ENCODE data around the gene SNX19. TPM values are rescaled to one million over a fixed set of nuclear protein-coding genes. Genes with fewer than 3 reads are reported as not detected.
"Not testable (repeated sequence)": the region's sequence is repeated elsewhere in the genome, so short reads cannot be mapped to it uniquely, and the experiment has no call there.

SNX19 gene
- total RNA-seq, 1 donor from 2014 or later = 32.8 TPM

GRCh38 chr11:130858215-130858614 is 58.1 kb downstream of the SNX19 start:
- H3K27ac ChIP-seq = no peak overlapping the region
- no peaks in the 10 kb centered on the region for H3K36me3 ChIP-seq
- Mint-ChIP-seq H3K36me3 (no peaks in the 10 kb centered on the region), H3K4me1 (peaks cover 12% of the 10 kb centered on the region), H3K27ac (no peak overlapping the region), H3K9me3 (peaks cover 11% of the 10 kb centered on the region), H3K4me3 (no peak overlapping the region), H3K27me3 (ENCODE audit: insufficient read depth, low read depth) (peaks cover 2% of the 10 kb centered on the region)
- H4K20me1 ChIP-seq (ENCODE audit: low read depth) = no peaks in the 10 kb centered on the region
- no peaks in the 10 kb centered on the region for H3K9me3 ChIP-seq (ENCODE audit: low read depth)
- H2AFZ ChIP-seq (replicated peaks) = no peak overlapping the region
- H3K27me3 ChIP-seq = peaks cover 6% of the 10 kb centered on the region
- H3K4me1 ChIP-seq = no peaks in the 10 kb centered on the region
- H3K9ac ChIP-seq = no peak overlapping the region
- TF ChIP-seq EZH2 (IDR thresholded peaks at IDR 0.05) = no peak
- no peak for TF ChIP-seq EZH2phosphoT487 (IDR thresholded peaks at IDR 0.05)
- TF ChIP-seq CTCF (IDR thresholded peaks at IDR 0.05) = no peak
- H3K4me2 ChIP-seq = no peak overlapping the region
- no peaks in the 10 kb centered on the region for H3K79me2 ChIP-seq (ENCODE audit: low read depth)
- no peak for DNase-seq (ENCODE audit: low spot score)
- H3F3A ChIP-seq (ENCODE audit: low read depth) = no peaks in the 10 kb centered on the region
- H3K4me3 ChIP-seq = no peak overlapping the region

GRCh38 chr11:130855707-130856106 is 60.6 kb downstream of the SNX19 start:
- H3K4me3 Mint-ChIP-seq; H3K79me2 ChIP-seq (ENCODE audit: low read depth); H3K36me3 Mint-ChIP-seq; H3K4me3 ChIP-seq; H3K27ac ChIP-seq; H4K20me1 ChIP-seq (ENCODE audit: low read depth); H3K36me3 ChIP-seq; H3K4me1 ChIP-seq; H2AFZ ChIP-seq (replicated peaks); H3K27ac Mint-ChIP-seq; H3K27me3 Mint-ChIP-seq (ENCODE audit: insufficient read depth, low read depth); H3K27me3 ChIP-seq; DNase-seq (ENCODE audit: low spot score); H3K4me1 Mint-ChIP-seq; H3F3A ChIP-seq (ENCODE audit: low read depth); H3K4me2 ChIP-seq; H3K9me3 ChIP-seq (ENCODE audit: low read depth); H3K9ac ChIP-seq: not testable (repeated sequence)
- peaks cover 16% of the 10 kb centered on the region for H3K9me3 Mint-ChIP-seq

- Mint-ChIP-seq H3K27ac (no peak overlapping the region), H3K9me3 (peaks cover 16% of the 10 kb centered on the region), H3K36me3 (no peaks in the 10 kb centered on the region), H3K27me3 (ENCODE audit: insufficient read depth, low read depth) (peaks cover 3% of the 10 kb centered on the region), H3K4me1 (no peaks in the 10 kb centered on the region), H3K4me3 (no peak overlapping the region)
- Histone ChIP-seq H3K4me1 (no peaks in the 10 kb centered on the region), H3K36me3 (no peaks in the 10 kb centered on the region), H2AFZ (replicated peaks) (no peak overlapping the region), H3K27ac (no peak overlapping the region), H4K20me1 (ENCODE audit: low read depth) (no peaks in the 10 kb centered on the region), H3K9ac (no peak overlapping the region), H3K79me2 (ENCODE audit: low read depth) (no peaks in the 10 kb centered on the region), H3K4me2 (no peak overlapping the region), H3K4me3 (no peak overlapping the region), H3K9me3 (ENCODE audit: low read depth) (peaks cover 4% of the 10 kb centered on the region), H3K27me3 (no peaks in the 10 kb centered on the region), H3F3A (ENCODE audit: low read depth) (no peaks in the 10 kb centered on the region)
- no peak for DNase-seq (ENCODE audit: low spot score)
- TF ChIP-seq EZH2 (IDR thresholded peaks at IDR 0.05) (no peak), CTCF (IDR thresholded peaks at IDR 0.05) (no peak), EZH2phosphoT487 (IDR thresholded peaks at IDR 0.05) (no peak)
Observed at GRCh38 chr11:130854483-130854882, 61.8 kb downstream of the SNX19 start.

- Histone ChIP-seq H2AFZ (replicated peaks) (no peak overlapping the region), H3K4me2 (no peak overlapping the region), H3K79me2 (ENCODE audit: low read depth) (no peaks in the 10 kb centered on the region), H3K27me3 (no peaks in the 10 kb centered on the region), H3K4me1 (no peaks in the 10 kb centered on the region), H4K20me1 (ENCODE audit: low read depth) (no peaks in the 10 kb centered on the region), H3K36me3 (no peaks in the 10 kb centered on the region), H3K27ac (no peak overlapping the region), H3K9ac (no peak overlapping the region), H3K4me3 (no peak overlapping the region), H3K9me3 (ENCODE audit: low read depth) (peaks cover 4% of the 10 kb centered on the region), H3F3A (ENCODE audit: low read depth) (no peaks in the 10 kb centered on the region)
- Mint-ChIP-seq H3K4me3 (no peak overlapping the region), H3K36me3 (no peaks in the 10 kb centered on the region), H3K27me3 (ENCODE audit: insufficient read depth, low read depth) (peaks cover 3% of the 10 kb centered on the region), H3K9me3 (peaks cover 16% of the 10 kb centered on the region), H3K27ac (no peak overlapping the region), H3K4me1 (no peaks in the 10 kb centered on the region)
- TF ChIP-seq EZH2 (IDR thresholded peaks at IDR 0.05) = no peak
- TF ChIP-seq EZH2phosphoT487 (IDR thresholded peaks at IDR 0.05) = no peak
- TF ChIP-seq CTCF (IDR thresholded peaks at IDR 0.05) = no peak
- DNase-seq (ENCODE audit: low spot score) = no peak
Observed at GRCh38 chr11:130852589-130852988, 63.7 kb downstream of the SNX19 start.

All from neural progenitor cell (in vitro differentiated cells).